ENCODE data around the gene VKORC1L1. TPM values are rescaled to one million over a fixed set of nuclear protein-coding genes. Genes with fewer than 3 reads are reported as not detected.
A peak's percentile ranks its signal among the peaks of the same experiment; 100 is the strongest.
"Not testable (repeated sequence)": the region's sequence is repeated elsewhere in the genome, so short reads cannot be mapped to it uniquely, and the experiment has no call there.

The VKORC1L1 gene
- total RNA-seq, 4 donors from 2014 or later, result 5.0 to 11.0 (median 9.4) TPM

DNA sequence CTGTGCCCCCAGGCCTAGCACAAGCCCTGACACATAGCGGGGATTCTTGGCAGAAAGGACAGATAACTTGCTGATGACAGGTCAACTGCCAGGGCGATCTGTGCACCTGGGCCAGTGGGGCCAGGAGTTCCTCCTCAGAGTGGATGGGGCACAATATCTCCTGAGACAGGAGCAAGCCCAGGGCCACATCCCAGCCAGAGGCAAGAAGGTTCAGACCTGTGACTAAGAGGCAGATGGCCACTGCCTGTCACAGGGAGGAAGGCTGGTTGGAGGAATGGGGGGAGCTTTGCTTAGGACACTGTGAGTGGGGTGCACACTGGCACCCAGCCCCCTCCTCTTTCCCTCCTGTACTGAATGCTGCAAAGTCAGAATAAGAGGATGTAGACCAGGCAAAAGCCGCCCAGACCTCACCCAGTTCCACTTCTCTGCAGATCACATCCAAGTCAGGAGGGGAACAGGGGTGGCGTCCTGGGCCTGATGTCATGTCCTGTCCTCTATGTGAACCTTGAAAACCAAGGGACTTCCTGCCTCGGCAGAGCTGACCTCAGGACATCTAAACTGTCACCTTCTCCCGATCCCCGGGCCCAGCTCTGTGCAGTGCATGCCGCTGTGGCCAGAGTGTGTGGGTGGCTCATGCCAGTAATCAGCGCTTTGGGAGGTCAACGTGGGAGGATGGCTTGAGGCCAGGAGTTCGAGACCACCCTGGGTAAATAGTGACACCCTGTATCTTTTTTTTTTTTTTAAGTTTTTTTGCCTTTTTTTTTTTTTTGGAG, 107.8 kb downstream of the VKORC1L1 start:
- H3K27ac ChIP-seq, result peak overlapping the region; percentile 51 to 85 (median 79)
- TF ChIP-seq CTCF (IDR thresholded peaks at IDR 0.05) (no peak), POLR2A (IDR thresholded peaks at IDR 0.05) (peak in 1 of 2 donors; percentile 29)
- no peaks in the 10 kb centered on the region for H3K27me3 ChIP-seq
- no peaks in the 10 kb centered on the region for H3K9me3 ChIP-seq
- H3K4me1 ChIP-seq, result peaks cover 0 to 10% (median 2%) of the 10 kb centered on the region in 4 donors
- H3K36me3 ChIP-seq, result peaks cover 0 to 18% (median 0%) of the 10 kb centered on the region in 3 donors
- DNase-seq, result peak in 2 of 3 donors; percentile 69 to 84
- peak overlapping the region; percentile 85 to 99 (median 86) for H3K4me3 ChIP-seq

- TF ChIP-seq POLR2A (IDR thresholded peaks at IDR 0.05) (peak; percentile 76 to 79), CTCF (IDR thresholded peaks at IDR 0.05) (peak in 1 of 6 experiments; percentile 11)
- Histone ChIP-seq H3K27ac (peak within 1 kb of the TSS; percentile 76 to 85 (median 82)), H3K9me3 (no peaks in the 10 kb centered on the region), H3K4me1 (peaks cover 0 to 10% (median 2%) of the 10 kb centered on the region in 4 donors), H3K36me3 (peaks cover 0 to 18% (median 0%) of the 10 kb centered on the region in 3 donors), H3K27me3 (no peaks in the 10 kb centered on the region), H3K4me3 (peak within 1 kb of the TSS; percentile 85 to 99 (median 86))
- DNase-seq, result peak; percentile 89 to 96 (median 95)
Observed at GRCh38 chr7:65981965-65982792, 109.3 kb downstream of the VKORC1L1 start, which contains the start of gene GUSB. Gene GUSB (minus strand): TSS chr7:65982213. CDS start chr7:65982183, 30 bp downstream.

DNA sequence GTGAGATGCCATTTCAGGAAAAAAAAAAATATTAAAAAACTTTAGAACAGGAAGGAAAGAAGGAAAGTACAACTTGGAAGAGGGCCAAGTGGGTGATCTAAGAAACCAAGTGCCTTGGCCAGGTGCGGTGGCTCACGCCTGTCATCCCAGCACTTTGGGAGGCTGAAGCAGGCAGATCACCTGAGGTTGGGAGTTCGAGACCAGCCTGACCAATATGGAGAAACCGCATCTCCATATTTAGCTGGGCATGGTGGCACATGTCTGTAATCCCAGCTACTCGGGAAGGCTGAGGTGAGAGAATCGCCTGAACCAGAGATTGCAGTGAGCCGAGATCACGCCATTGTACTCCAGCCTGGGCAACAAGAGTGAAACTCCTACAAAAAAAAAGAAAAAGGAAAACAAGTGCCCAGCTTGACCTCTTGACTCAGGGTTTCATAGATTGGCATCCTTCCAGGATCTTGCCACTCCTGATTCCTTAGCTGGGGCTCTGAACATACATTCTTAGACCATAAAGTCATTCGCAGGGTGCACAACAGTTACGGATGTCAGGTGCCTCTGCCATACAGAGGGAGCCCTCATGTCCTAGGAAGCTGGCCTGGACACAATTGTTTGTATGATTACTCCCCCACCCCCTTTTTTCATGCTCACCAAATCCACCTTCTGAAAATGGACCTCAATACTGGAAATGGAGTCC, 111.2 kb downstream of the VKORC1L1 start:
- Histone ChIP-seq H3K9me3 (no peaks in the 10 kb centered on the region), H3K4me1 (peaks cover 0 to 10% (median 2%) of the 10 kb centered on the region in 4 donors), H3K27me3 (no peaks in the 10 kb centered on the region), H3K36me3 (peaks cover 0 to 10% (median 0%) of the 10 kb centered on the region in 3 donors), H3K27ac (no peak overlapping the region), H3K4me3 (no peak overlapping the region)
- peak in 1 of 3 donors; percentile 26 for DNase-seq
- TF ChIP-seq CTCF (IDR thresholded peaks at IDR 0.05), result no peak
- TF ChIP-seq POLR2A (IDR thresholded peaks at IDR 0.05), result no peak

DNA sequence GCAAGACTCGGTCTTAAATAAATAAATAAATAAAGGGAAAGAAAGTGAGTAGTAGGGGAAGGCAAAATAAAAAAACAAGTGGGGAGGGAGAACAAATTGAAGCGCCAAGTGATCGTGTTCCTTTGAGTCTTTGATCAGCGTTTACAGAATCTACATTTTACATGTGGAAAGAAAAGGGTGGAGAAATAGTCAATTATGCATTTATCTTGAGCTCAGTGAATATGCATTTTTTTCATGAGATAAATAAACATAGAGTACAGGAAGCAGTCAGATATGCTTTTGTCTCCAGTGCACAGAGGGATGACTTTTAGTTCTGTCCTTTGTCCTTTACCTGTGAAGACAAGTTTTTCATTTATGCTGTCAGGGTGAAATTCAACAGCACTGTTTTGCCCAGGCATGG, 115.2 kb downstream of the VKORC1L1 start:
- TF ChIP-seq CTCF (IDR thresholded peaks at IDR 0.05) (no peak), POLR2A (IDR thresholded peaks at IDR 0.05) (no peak)
- no peak overlapping the region for H3K4me3 ChIP-seq
- H3K27ac ChIP-seq, result no peak overlapping the region
- no peaks in the 10 kb centered on the region for H3K36me3 ChIP-seq
- H3K4me1 ChIP-seq, result no peaks in the 10 kb centered on the region
- no peaks in the 10 kb centered on the region for H3K9me3 ChIP-seq
- DNase-seq, result no peak
- no peaks in the 10 kb centered on the region for H3K27me3 ChIP-seq

DNA sequence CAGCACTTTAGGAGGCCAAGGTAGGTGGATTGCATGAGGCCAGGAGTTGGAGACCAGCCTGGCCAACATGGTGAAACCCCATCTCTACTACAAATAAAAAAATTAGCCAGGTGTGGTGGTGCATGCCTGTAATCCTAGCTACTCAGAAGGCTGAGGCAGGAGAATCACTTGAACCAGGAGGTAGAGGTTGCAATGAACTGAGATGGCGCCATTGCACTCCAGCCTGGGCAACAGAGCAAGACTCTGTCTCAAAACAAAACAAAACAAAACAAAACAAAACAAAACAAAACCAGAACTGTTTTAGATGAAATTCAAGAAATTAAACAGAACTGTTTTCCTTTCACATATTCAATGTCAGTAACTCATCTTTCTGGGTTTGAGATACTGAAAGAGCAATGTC, 115.6 kb downstream of the VKORC1L1 start:
- not testable (repeated sequence) for H3K36me3 ChIP-seq, H3K27me3 ChIP-seq, DNase-seq, H3K9me3 ChIP-seq, H3K4me1 ChIP-seq, H3K4me3 ChIP-seq, H3K27ac ChIP-seq

All from Peyer's patch (tissue), 4 donors.